Loucy (cell line): Measurements from ENCODE around the gene SMPX.

ENCODE experiments used
- H2AFZ ChIP-seq: fragments of 200-600 bp; sonication (generic); 2 replicates; pipeline ENCODE4 v1.6.0; 2016; ENCODE audit warnings: antibody characterized with exemption, mild to moderate bottlenecking, low read length, moderate library complexity
- H3F3A ChIP-seq: fragments of 200-600 bp; 2 replicates; pipeline ENCODE4 v1.6.0; 2016; ENCODE audit warnings: antibody characterized with exemption, low read depth, mild to moderate bottlenecking
- H3K27me3 ChIP-seq: fragments of 200-600 bp; sonication (generic); 2 replicates; pipeline ENCODE4 v1.6.1; 2014; ENCODE audit warnings: low read length, mild to moderate bottlenecking; ENCODE audit not compliant: insufficient read depth, poor library complexity, severe bottlenecking
- H3K36me3 ChIP-seq: fragments of 200-600 bp; sonication (generic); 2 replicates; pipeline ENCODE4 v1.6.1; 2016; ENCODE audit warnings: low read length; ENCODE audit not compliant: insufficient read depth
- H3K4me1 ChIP-seq: fragments of 200-600 bp; sonication (generic); 2 replicates; pipeline ENCODE4 v1.5.1; 2014; ENCODE audit warnings: low read length, mild to moderate bottlenecking; ENCODE audit not compliant: insufficient read depth, poor library complexity, severe bottlenecking
- H3K4me2 ChIP-seq: fragments of 200-600 bp; sonication (generic); 2 replicates; pipeline ENCODE4 v1.6.0; 2014; ENCODE audit warnings: antibody characterized with exemption, low read length, low read depth, mild to moderate bottlenecking; ENCODE audit not compliant: poor library complexity, severe bottlenecking
- H3K4me3 ChIP-seq: fragments of 200-600 bp; sonication (generic); 2 replicates; pipeline ENCODE4 v1.5.1; 2014; ENCODE audit warnings: low read length, mild to moderate bottlenecking, mixed read lengths; ENCODE audit not compliant: poor library complexity, severe bottlenecking
- H3K79me2 ChIP-seq: fragments of 200-600 bp; sonication (generic); 2 replicates; pipeline ENCODE4 v1.6.1; 2014; ENCODE audit warnings: low read length; ENCODE audit not compliant: insufficient read depth
- H3K9ac ChIP-seq: fragments of 200-600 bp; sonication (generic); 2 replicates; pipeline ENCODE4 v1.6.0; 2014; ENCODE audit warnings: mild to moderate bottlenecking, low read depth, low read length, moderate library complexity; ENCODE audit not compliant: poor library complexity, severe bottlenecking
- H3K9me2 ChIP-seq: fragments of 200-600 bp; sonication (generic); replicated peaks from 2 replicates; pipeline ENCODE4 v1.6.1; 2016; ENCODE audit warnings: low read depth, low read length, mixed read lengths
- H3K9me3 ChIP-seq: fragments of 200-600 bp; sonication (generic); 2 replicates; pipeline ENCODE4 v1.6.1; 2014; ENCODE audit warnings: mild to moderate bottlenecking, antibody characterized with exemption, low read length, low read depth; ENCODE audit not compliant: insufficient read depth
- H4K20me1 ChIP-seq: fragments of 200-600 bp; sonication (generic); 2 replicates; pipeline ENCODE4 v1.6.0; 2014; ENCODE audit warnings: antibody characterized with exemption, low read length, mild to moderate bottlenecking; ENCODE audit not compliant: insufficient read depth, poor library complexity, severe bottlenecking
- EZH2phosphoT487 ChIP-seq: fragments of 200-600 bp; IDR thresholded peaks from 2 replicates; pipeline ENCODE4 v1.6.1; 2018; ENCODE audit warnings: antibody characterized with exemption, mild to moderate bottlenecking, moderate library complexity, borderline replicate concordance
- TF ChIP-seq, protein P1 (sequence below): fragments of 200-600 bp; sonication (generic); conservative IDR thresholded peaks from 2 replicates; pipeline ENCODE4 v1.5.1; 2014; ENCODE audit warnings: mild to moderate bottlenecking, antibody characterized with exemption, low read length

SMPX gene

DNA sequence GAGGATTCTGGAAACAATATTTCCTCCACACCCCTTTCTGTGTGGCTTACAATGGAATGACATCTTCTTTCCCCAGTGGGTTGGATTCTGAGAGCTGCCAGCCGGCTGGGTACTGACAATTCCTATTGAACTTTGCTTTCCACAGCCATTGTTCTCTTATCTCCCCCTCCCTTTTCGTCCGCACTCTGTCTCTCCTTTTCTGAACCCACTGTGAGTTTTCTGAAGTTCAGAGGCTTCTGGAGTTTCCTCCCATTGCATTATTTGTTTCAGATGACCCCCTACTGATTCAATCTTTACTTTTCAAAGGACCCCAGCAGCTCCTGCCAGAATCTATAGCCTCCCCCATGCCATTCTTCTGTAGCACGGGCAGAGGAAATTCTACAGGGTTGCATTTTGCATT, 10.4 kb downstream of the SMPX start:
- Histone ChIP-seq H3K9me2 (no peaks in the 10 kb centered on the region), H3K4me1 (no peaks in the 10 kb centered on the region), H2AFZ (no peak overlapping the region), H3K4me3 (no peak overlapping the region), H3K9me3 (no peaks in the 10 kb centered on the region), H3K36me3 (no peaks in the 10 kb centered on the region), H3K9ac (no peak overlapping the region), H3K27me3 (no peaks in the 10 kb centered on the region), H4K20me1 (no peaks in the 10 kb centered on the region), H3F3A (no peaks in the 10 kb centered on the region), H3K79me2 (no peaks in the 10 kb centered on the region), H3K4me2 (no peak overlapping the region)
- no peak for TF ChIP-seq EZH2phosphoT487

DNA sequence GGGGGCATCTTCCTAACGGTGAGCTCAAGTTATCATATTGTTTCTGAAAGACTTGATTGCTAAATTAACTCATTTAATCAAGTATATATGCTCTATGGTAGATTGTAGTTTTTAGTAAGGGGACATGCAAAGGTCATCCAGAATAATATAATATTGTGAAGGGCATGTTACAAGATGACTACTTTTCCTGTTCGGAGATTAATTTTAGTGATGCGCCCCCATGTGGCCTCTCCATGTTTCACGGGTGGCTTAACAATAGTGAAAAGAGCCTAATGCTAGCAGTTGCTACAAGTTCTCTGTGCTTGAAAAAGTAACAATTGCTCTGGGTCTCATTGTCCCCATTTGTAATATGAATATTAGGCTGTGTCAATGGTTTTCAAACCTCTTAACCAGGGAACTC, 12.2 kb downstream of the SMPX start:
- Histone ChIP-seq H3K9me2 (no peaks in the 10 kb centered on the region), H4K20me1 (no peaks in the 10 kb centered on the region), H3K4me3 (no peak overlapping the region), H3F3A (no peaks in the 10 kb centered on the region), H3K79me2 (no peaks in the 10 kb centered on the region), H2AFZ (no peak overlapping the region), H3K27me3 (no peaks in the 10 kb centered on the region), H3K4me1 (no peaks in the 10 kb centered on the region), H3K9ac (no peak overlapping the region), H3K9me3 (no peaks in the 10 kb centered on the region), H3K4me2 (no peak overlapping the region), H3K36me3 (no peaks in the 10 kb centered on the region)
- TF ChIP-seq, protein P1, sequence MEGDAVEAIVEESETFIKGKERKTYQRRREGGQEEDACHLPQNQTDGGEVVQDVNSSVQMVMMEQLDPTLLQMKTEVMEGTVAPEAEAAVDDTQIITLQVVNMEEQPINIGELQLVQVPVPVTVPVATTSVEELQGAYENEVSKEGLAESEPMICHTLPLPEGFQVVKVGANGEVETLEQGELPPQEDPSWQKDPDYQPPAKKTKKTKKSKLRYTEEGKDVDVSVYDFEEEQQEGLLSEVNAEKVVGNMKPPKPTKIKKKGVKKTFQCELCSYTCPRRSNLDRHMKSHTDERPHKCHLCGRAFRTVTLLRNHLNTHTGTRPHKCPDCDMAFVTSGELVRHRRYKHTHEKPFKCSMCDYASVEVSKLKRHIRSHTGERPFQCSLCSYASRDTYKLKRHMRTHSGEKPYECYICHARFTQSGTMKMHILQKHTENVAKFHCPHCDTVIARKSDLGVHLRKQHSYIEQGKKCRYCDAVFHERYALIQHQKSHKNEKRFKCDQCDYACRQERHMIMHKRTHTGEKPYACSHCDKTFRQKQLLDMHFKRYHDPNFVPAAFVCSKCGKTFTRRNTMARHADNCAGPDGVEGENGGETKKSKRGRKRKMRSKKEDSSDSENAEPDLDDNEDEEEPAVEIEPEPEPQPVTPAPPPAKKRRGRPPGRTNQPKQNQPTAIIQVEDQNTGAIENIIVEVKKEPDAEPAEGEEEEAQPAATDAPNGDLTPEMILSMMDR, result peak; percentile 62
- TF ChIP-seq EZH2phosphoT487, result no peak

DNA sequence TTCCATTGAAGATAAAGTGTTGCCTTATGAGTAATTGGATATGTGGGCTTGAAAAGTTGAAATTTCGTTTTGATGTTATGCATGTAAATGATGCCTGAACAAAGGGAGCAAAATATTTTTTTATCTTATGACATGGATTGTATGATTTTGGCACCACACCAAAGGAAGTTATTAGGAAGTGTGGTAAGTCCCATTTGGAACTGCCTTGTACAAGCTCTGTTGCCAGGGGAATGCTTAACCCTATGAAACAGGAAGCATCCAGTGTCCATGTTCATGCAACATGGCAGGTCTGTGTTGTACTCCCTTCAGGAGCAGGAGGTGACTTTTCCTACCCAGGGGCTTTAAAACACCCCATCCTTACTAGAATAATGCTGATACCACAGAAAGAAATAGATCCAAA, 13.2 kb downstream of the SMPX start:
- no peak overlapping the region for H3K4me2 ChIP-seq

DNA sequence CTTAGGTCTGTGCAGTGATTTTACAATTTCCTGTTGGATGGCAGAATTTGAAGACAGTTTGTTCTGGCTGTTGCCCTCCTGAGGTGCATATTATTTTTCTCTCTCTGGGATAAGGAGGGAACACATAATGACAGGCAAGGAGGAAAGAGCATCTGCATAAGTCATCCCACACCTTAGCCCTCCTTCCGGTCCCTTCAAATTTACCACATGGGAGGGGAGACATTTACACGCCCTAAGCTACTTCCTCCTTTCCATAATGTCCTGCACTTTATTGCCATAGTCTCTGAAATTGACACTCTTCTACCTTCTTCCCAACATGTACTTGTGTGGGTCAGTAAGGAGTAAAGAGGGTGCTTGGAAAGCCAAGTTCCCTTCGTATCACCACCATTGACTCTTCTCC, 13.9 kb downstream of the SMPX start:
- H3K27me3 ChIP-seq, result no peaks in the 10 kb centered on the region
- H2AFZ ChIP-seq, result no peak overlapping the region
- H3K4me1 ChIP-seq, result no peaks in the 10 kb centered on the region
- no peak overlapping the region for H3K4me2 ChIP-seq
- no peak for TF ChIP-seq EZH2phosphoT487
- TF ChIP-seq, protein P1, result no peak
- H3K4me3 ChIP-seq, result no peak overlapping the region
- H3K9me3 ChIP-seq, result no peaks in the 10 kb centered on the region
- no peaks in the 10 kb centered on the region for H3K36me3 ChIP-seq
- H4K20me1 ChIP-seq, result no peaks in the 10 kb centered on the region
- H3K9me2 ChIP-seq, result no peaks in the 10 kb centered on the region
- H3K9ac ChIP-seq, result no peak overlapping the region
- H3K79me2 ChIP-seq, result no peaks in the 10 kb centered on the region
- H3F3A ChIP-seq, result no peaks in the 10 kb centered on the region

More for the DNA sequence above, 13.2 kb downstream of the SMPX start:
- no peaks in the 10 kb centered on the region for H3K79me2 ChIP-seq
- no peaks in the 10 kb centered on the region for H3K9me2 ChIP-seq
- no peaks in the 10 kb centered on the region for H3K27me3 ChIP-seq
- H3F3A ChIP-seq, result no peaks in the 10 kb centered on the region
- no peak for TF ChIP-seq EZH2phosphoT487
- TF ChIP-seq, protein P1, result no peak
- no peak overlapping the region for H3K4me3 ChIP-seq
- no peak overlapping the region for H2AFZ ChIP-seq
- no peaks in the 10 kb centered on the region for H3K36me3 ChIP-seq
- no peak overlapping the region for H3K9ac ChIP-seq
- no peaks in the 10 kb centered on the region for H3K4me1 ChIP-seq
- H3K9me3 ChIP-seq, result no peaks in the 10 kb centered on the region
- H4K20me1 ChIP-seq, result no peaks in the 10 kb centered on the region
